HG03521 (cell line): ENCODE results near the gene FAM13A.
"Not testable (repeated sequence)": the region's sequence is repeated elsewhere in the genome, so short reads cannot be mapped to it uniquely, and the experiment has no call there.

ENCODE experiments used
- ATAC-seq: cut with Tn5 transposase; IDR thresholded peaks from one replicate; pipeline ENCODE4 v1.9.1; 2021; ENCODE audit warnings: mild to moderate bottlenecking, moderate library complexity; ENCODE audit not compliant: unreplicated experiment

FAM13A gene

DNA sequence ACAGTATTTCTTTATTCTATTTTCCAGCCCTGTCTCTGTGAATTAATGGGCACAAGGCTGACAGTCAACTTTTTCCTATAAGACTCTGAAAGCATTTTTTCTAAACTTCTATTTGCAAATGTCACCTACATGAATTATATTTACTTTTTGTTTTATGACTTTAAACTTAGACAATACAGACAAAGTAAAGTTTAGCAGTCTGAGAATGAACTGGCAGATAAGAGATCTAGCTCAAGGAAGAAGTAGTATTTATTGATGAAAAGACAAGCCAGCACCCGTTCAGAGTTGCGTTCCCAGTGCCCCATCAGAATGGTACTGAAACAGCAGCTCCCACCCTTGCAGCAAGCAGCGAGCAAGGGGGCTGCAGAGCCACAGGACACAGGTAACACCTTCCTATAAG is 148.5 kb downstream of the FAM13A start:
- ATAC-seq = no peak

DNA sequence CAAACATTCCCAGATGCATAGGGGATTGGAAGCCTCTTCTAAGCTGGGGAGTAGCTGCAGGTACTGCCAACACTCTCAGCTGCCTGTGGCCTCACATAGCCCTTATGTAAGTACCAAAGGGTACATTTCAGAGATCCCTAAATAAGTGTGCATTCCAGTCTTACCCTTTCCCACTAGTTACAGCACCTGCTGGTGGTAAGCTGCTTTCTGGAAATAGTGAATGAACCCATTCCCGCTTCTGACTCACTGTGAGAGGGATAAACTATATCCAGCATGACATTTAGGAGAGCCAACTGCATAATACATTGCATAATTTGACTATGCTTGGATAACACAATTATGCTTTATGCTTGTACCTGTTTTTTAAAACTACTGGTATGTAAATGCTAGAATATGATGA is 149.0 kb downstream of the FAM13A start:
- ATAC-seq = no peak

DNA sequence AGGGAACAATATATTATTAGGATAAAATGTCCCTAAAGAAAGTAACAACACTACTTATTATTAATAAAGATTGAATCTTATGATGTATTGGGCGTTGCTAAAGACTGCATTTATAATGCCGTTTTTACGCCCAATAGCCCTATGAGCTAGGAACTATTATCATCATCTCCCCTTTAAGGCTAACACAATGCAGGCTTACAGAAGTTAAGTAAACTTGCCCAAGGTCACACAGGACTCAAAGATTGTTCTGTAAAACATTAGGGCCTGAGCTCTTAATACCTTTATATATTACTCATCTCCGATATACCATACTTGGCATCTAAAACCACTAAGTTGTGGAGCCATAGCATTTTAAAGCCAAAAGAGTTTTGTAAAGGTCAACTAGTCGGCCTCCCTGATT is 149.5 kb downstream of the FAM13A start:
- ATAC-seq = no peak

DNA sequence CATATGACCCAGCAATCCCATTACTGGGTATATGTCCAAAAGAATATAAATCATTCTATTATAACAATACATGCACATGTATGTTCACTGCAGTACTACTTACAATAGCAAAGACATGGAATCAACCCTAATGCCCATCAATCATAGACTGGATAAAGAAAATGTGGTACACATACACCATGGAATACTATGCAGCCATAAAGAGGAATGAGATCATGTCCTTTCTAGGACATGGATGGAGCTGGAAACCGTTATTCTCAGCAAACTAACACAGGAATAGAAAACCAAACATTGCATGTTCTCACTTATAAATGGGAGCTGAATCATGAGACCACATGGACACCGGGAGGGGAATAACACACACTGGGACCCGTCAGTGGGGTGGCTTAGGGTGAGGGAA is 152.7 kb downstream of the FAM13A start:
- not testable (repeated sequence) for ATAC-seq

DNA sequence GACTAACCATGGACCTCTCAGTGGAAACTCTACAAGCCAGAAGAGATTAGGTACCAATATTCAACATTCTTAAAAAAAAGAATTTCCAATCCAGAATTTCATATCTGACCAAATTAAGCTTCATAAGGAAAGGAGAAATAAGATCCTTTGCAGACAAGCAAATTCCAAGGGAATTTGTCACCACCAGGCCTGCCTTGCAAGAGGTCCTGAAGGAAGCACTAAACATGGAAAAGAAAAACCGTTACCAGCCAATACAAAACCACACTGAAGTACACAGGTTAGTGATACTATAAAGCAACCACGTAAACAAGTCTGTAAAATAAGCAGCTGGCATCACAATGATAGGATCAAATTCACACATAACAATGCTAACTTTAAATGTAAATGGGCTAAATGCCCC is 156.6 kb downstream of the FAM13A start:
- no peak for ATAC-seq

DNA sequence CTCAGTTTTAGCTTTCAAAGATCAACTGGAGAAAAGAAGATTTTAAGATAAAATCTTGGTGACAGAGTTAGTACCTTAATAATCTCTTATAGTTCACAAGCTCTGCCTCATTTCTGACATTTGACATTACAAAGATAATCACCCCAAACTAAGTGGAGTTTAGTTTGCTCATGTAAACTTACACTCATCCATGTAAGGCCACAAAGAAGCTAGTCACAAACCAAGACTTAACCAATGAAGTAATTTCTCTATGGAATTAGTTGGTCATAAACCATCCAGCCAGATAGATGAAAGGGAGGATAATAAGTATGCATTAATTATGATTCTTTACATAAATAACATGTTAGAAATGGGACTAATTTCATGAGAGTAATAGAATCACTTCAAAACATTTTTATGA is 159.2 kb downstream of the FAM13A start:
- no peak for ATAC-seq

DNA sequence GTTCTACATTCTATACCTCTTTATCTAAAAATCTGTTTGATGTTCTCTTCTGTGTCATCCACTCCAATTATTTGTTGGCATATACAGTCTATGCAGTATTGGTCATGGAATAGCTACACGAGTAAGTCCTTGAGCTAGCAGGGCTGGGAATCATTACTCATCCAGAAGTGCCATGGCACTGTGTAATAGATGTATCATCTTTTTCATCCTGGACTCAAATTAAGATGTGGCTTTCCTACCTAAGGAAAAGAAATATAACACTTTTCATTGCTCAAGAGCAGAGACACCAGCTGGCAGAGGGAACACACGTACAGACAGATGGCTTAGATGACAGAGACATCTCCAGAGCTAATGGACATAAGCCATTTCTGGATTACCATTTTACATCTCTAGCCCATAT is 159.8 kb downstream of the FAM13A start:
- no peak for ATAC-seq

DNA sequence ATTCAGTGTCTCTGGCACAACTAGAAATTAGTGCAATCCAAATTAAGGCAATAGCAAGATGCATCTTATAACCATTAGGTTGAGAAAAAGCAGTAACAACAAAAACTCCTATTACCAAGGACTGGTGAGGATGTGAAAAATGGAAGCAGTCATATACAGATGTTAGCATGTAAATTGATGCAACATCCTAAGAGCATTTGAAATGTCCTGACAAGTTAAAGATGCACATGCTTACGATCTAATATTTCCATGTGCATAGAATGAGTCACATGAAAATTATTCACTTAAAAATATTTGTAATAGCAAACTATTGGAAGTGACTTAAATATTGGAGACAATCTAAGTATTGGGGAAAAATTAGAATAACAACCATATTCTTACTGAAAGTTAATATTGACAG is 163.0 kb downstream of the FAM13A start:
- ATAC-seq = no peak

DNA sequence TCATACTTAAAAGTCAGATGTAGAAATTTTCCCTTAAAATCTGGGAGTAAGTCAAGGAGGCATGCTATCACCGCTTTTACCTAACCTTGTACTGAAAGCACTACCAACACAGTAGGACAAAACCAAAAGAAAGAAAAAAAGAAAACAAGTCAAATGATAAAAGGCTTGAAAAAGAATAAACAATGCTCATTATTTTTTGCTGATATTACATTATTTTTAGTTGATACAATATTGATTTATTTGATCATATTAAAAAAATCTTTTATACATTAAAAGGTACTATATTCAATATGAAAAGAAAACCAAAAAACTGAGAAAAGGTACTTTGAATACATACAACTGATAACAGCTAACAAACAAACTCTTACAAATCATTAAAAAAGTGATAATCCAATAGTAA is 164.3 kb downstream of the FAM13A start:
- no peak for ATAC-seq

DNA sequence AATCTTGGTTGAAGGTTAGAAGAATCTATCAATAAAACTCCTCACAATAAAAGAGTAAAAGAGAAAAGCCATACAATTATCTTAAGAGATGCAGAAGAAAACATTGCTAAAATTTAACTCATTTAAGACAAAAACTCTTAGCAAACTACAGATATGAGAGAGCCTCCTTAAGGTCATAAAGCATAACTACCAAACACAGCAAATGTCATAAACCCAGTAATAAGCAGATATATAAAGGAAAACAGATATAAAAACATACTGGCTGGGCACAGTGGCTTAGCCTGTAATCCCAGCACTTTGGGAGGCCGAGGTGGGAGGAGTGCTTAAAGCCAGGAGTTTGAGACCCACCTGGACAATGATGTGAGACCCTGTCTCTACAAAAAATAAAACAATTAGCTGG is 165.3 kb downstream of the FAM13A start:
- no peak for ATAC-seq

DNA sequence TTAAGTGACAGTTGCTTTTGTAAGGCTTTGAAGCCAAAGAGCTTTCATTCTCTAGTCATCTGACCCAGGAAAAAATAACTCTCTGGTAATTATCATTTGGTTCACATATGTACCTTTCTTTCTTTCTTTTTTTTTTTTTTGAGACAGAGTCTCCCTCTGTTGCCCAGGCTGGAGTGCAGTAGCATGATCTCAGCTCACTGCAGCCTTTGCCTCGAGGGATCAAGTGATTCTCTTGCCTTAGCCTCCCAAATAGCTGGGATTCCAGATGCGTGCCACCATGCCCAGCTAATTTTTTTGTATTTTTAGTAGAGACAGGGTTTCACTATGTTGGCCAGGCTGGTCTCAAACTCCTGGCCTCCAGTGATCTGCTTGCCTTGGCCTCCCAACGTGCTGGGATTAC is 169.6 kb downstream of the FAM13A start:
- ATAC-seq = not testable (repeated sequence)

DNA sequence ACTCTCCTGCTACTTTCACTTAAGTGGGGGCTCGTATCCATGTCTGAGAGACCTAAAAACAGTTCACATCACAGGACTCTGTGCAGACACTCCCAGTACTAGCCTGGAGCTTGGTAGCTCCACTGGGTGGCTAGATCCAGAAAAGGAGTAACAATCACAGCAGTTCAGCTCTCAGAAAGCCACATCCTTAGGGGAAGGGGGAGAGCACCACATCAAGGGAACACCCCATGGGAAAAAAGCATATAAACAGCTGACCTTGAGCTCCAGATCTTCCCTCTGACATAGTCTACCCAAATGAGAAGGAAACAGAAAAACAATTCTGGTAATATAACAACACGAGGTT is 175.8 kb downstream of the FAM13A start:
- no peak for ATAC-seq

DNA sequence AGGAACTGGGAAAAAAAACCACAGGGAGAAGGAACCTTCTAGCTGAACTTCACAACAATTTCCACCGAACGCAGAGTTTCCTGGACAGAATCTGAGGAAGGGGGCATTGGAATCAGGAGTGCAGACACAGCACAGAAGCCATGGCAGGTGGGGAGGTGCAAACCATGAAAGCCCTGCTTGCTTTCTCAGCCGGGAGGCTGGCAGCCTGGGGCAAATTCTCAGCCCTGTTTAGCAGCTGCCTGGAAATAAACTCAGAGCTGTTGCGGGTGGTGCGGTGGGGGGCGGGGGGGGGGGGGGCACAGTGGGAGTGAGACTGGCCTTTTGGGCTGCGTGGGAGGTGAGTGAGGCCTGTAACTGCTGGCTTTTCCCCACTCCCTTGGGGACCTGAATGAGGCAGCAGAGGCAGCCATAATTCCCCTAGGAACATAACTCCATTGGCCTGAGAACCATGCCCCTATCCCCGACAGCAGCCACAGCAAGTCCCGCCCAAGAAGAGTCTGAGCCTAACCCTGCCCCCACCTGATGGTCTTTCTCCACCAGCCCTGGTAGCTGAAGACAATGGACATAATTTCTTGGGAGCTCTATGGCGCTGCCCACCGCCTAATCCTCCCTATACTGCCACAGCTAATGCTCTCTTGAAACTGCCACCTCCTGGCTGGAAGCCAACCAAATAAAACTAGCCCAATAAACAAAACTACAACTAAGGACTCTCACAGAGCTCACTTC is 176.3 kb downstream of the FAM13A start:
- ATAC-seq = no peak

DNA sequence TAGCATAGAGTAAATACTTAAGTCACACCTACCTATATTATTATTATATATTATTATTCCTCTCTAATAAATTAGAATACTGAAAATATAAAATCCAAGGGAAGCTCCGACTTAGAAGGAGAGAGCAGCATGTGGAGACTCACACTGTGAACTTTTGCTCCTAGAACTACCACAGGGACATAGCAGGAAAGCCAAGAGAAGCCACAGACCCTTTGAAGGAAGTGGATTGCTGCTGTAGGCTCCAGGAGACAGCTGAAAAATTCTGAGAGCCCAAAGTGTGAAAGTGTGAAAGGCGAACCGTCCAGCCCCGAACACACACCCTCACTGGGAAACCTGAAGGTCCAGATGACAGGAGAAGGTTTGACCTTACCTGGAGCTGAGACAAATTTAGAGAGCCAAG is 177.0 kb downstream of the FAM13A start:
- ATAC-seq = no peak

DNA sequence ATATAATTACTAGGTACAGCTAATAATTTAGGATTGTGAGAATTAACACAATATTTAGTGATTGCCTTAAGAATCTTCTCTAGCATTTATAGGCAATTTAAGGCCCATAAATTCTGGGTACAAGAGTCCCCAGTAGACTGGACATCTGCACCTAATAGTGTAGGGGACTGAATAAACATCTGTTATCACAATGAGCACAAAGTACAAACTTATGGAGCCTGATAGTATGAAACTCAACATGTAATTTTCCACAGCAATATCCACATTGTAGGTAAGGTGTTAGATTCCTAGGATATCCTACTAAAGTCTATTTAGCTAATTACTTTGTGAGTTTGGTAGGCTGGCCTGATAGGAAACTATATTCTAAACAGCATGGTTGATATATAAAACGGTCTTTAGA is 178.3 kb downstream of the FAM13A start:
- ATAC-seq = no peak

DNA sequence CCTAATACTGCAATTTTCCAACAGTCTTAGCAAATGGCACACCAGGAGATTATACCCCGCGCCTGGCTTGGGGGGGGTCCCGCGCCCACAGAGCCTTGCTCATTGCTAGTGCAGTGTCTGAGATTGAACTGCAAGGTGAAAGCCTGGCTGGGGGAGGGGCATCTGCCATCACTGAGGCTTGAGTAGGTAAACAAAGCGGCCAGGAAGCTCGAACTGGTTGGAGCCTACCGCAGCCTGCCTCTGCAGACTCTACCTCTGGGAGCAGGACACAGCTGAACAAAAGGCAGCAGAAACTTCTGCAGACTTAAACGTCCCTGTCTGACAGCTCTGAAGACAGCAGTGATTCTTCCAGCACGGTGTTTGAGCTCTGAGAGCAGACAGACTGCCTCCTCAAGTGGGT is 186.6 kb downstream of the FAM13A start:
- no peak for ATAC-seq

DNA sequence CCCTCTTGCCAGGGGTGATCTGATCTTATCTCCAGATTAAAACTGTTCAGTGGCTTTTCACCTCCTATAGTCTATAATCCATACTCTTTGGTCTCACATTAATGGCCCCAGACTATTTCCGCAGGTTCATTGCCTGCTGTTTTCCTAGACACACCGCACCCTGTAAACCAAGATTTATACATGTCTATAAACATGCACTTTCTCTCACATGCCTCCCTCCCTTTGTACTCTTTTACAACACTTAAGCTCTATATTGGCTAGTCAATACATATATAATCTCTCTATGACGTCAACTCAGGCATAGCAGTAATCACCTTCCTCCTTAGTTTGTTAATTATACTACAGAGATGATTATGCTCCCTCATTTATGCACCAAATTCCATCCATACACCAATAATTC is 188.5 kb downstream of the FAM13A start:
- no peak for ATAC-seq

DNA sequence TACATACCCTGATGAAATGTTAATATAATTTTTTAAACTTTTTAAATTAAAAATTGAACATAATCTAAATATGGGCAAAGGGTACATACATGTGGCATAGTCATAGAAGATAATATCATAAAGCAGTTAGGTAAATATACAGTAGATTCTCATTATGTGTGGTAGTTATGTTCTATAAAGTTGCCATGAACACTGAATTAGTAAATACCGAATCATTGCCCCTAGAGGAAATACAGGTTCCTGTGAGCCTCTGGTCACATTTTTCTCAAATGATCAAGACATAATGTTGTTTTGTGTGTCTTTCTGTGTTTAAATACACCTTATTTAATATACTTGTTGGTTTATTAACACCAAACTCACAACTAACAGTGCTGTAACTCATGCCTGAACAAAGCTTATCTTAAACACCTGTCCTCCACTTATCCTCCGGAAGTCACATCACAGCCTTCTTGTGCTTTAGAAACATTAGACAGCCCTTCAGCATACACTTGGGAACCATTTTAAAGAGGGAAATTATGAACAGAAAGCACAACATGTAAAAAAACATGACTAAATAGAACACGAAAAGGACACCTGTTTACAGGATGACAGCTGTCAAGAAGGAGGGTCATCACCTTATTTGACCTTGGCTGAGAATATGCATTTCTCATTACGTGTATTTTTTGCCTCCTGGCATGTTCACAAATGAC is 190.0 kb downstream of the FAM13A start:
- no peak for ATAC-seq

DNA sequence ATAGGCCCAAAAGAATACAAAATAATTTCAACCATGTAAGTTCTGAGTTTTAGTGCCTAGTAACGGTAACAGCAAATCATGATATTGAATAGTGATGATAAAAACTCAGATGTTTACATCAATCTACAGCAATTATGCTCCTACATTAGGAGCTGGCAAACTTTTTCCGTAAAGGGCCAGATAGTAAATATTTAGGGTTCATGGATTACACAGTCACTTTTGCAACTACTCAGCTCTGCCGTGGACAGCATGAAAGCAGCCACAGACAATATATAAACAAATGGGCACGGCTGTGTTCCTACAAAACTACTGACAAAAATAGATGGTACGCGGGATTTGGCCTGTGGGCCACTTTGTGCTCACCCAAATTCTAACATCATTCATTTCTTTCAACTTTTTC is 191.5 kb downstream of the FAM13A start:
- no peak for ATAC-seq

DNA sequence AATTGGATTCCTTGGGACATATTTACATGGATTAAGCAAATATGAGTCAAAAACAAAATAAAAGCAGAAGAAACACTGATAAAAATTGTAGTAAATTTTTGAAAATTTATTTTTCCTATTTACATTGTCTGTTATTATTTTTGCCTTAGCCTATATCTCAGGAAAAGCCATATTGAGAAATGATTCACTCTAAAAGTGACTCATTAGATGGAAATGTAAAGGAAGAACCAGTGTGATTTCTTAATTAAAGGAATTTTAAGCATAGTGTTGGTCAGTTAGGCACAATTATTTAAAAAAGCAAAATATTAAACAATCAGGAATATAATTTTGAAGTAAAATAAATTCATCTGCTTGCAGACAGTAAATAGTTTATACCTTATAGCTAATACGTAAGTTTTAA is 191.9 kb downstream of the FAM13A start:
- ATAC-seq = no peak

DNA sequence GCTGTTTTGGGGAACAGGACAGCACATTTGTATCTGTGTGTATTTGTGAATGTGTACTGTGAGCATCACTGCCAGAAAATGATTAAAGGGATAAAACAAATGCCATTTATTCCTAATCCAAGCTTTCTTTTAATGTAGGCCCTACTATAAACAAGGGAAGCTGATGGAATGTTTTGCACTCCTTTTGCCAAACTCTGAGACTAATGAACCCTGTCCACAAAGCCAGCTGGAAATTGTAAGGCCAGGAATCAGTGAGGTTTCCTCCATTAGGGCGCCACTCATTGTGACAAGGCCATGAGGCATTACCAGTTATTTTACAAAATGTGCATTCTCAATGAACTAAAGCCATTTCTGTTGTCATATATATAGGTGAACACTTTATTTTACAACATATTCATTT is 196.4 kb downstream of the FAM13A start:
- ATAC-seq = no peak

DNA sequence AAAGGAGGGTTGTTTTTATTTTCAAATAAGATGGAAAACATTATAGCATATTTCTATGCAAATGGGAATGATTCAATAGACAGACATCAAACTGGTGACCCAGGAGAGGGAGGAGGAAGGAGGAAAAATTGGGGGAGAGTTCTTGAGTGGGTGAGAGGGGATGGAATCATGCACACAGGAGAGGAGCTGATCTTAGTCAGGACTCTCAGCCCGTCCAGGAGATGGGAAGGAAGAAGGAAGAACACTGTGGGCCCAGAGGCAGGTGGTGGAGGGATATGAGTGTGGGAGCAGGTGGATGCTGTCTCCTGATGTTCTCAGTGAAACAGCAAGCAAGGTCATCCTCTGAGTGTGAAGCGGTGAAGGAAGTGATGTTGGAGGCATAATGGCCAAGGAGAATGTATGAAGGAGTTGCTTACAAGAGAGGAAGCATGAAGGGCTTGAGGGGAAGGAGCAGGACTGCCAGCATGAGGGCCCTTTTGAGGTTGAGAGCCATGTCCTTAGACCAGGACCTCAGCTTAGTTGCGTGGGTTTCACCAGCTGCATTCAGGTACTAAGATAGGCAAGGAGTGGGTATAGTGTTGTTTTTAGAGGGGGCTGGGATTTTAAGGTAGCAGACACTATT is 197.7 kb downstream of the FAM13A start:
- no peak for ATAC-seq
